Astrocyte (in vitro differentiated cells and primary cell): ENCODE measurements around the gene C1orf116. TPM values are rescaled to one million over a fixed set of nuclear protein-coding genes. Genes with fewer than 3 reads are reported as not detected.

Source experiments
- DNase-seq: peaks from one replicate; pipeline ENCODE4 v3.0.0-alpha.2; 2010; ENCODE audit warnings: low read depth
- FAIRE-seq: peaks from 2 replicates; lab custom pipeline; 2011; peaks lifted over from hg19 to GRCh38; lab: Jason Lieb, UNC
- H2AFZ ChIP-seq: 2 replicates; pipeline ENCODE4 v1.6.0; 2012; ENCODE audit warnings: low read depth, low read length, inconsistent platforms
- H3K27ac ChIP-seq: 2 replicates; pipeline ENCODE4 v1.5.1; 2011; ENCODE audit warnings: low read depth, low read length, inconsistent platforms
- H3K27me3 ChIP-seq: 2 replicates; pipeline ENCODE4 v1.6.0; 2011; ENCODE audit warnings: low read length, inconsistent platforms; ENCODE audit not compliant: insufficient read depth
- H3K36me3 ChIP-seq: 2 replicates; pipeline ENCODE4 v1.5.1; 2011; ENCODE audit warnings: low read length, inconsistent platforms; ENCODE audit not compliant: insufficient read depth
- H3K4me1 ChIP-seq: 2 replicates; pipeline ENCODE4 v1.5.1; 2011; ENCODE audit warnings: low read length, inconsistent platforms; ENCODE audit not compliant: insufficient read depth
- H3K4me2 ChIP-seq: 2 replicates; pipeline ENCODE4 v1.6.0; 2012; ENCODE audit warnings: low read length, inconsistent platforms
- H3K4me3 ChIP-seq: 2 replicates; pipeline ENCODE4 v1.5.1; 2011; ENCODE audit warnings: low read depth, mild to moderate bottlenecking, low read length, inconsistent platforms; ENCODE audit not compliant: insufficient read depth
- H3K79me2 ChIP-seq: 2 replicates; pipeline ENCODE4 v1.6.0; 2012; ENCODE audit warnings: mild to moderate bottlenecking, low read length, inconsistent platforms; ENCODE audit not compliant: insufficient read depth
- H3K9ac ChIP-seq: 2 replicates; pipeline ENCODE4 v1.6.0; 2012; ENCODE audit warnings: mild to moderate bottlenecking, low read length, inconsistent platforms
- H3K9me3 ChIP-seq: 2 replicates; pipeline ENCODE4 v1.5.1; 2012; ENCODE audit warnings: low read depth, mild to moderate bottlenecking, low read length, inconsistent platforms; ENCODE audit not compliant: insufficient read depth
- H4K20me1 ChIP-seq: 2 replicates; pipeline ENCODE4 v1.6.0; 2012; ENCODE audit warnings: low read length, inconsistent platforms; ENCODE audit not compliant: insufficient read depth
- H3K27ac Mint-ChIP-seq: one replicate; pipeline ENCODE4 v1.8.0; 2021; ENCODE audit warnings: mild to moderate bottlenecking, mixed read lengths; ENCODE audit not compliant: unreplicated experiment
- H3K27me3 Mint-ChIP-seq: one replicate; pipeline ENCODE4 v1.8.0; 2021; ENCODE audit warnings: low read depth, mixed read lengths; ENCODE audit not compliant: unreplicated experiment
- H3K36me3 Mint-ChIP-seq: one replicate; pipeline ENCODE4 v1.8.0; 2021; ENCODE audit warnings: low read depth, mixed read lengths; ENCODE audit not compliant: unreplicated experiment
- H3K4me1 Mint-ChIP-seq: one replicate; pipeline ENCODE4 v1.8.0; 2021; ENCODE audit warnings: low read depth, mixed read lengths; ENCODE audit not compliant: unreplicated experiment
- H3K4me3 Mint-ChIP-seq: one replicate; pipeline ENCODE4 v1.8.0; 2021; ENCODE audit warnings: mild to moderate bottlenecking, moderate library complexity, mixed read lengths; ENCODE audit not compliant: unreplicated experiment
- H3K9me3 Mint-ChIP-seq: one replicate; pipeline ENCODE4 v1.8.0; 2021; ENCODE audit warnings: mild to moderate bottlenecking, mixed read lengths; ENCODE audit not compliant: unreplicated experiment
- EZH2 ChIP-seq: IDR thresholded peaks from 2 replicates; pipeline ENCODE4 v1.6.1; 2012; ENCODE audit warnings: mild to moderate bottlenecking, low read length, inconsistent platforms; ENCODE audit not compliant: insufficient read depth
- total RNA-seq: library from RNA; stranded (reverse); gene quantifications from 2 replicates; pipeline ENCODE4 v1.2.1, GENCODE V29; 2021
- TF ChIP-seq, protein P1 (sequence below): IDR thresholded peaks from 2 replicates; pipeline ENCODE4 v1.5.1; 2011; ENCODE audit warnings: low read depth, mild to moderate bottlenecking, inconsistent platforms, low read length, moderate library complexity; ENCODE audit not compliant: insufficient read depth

The C1orf116 gene
- total RNA-seq, 1 donor from 2014 or later, result 0.86 TPM

DNA sequence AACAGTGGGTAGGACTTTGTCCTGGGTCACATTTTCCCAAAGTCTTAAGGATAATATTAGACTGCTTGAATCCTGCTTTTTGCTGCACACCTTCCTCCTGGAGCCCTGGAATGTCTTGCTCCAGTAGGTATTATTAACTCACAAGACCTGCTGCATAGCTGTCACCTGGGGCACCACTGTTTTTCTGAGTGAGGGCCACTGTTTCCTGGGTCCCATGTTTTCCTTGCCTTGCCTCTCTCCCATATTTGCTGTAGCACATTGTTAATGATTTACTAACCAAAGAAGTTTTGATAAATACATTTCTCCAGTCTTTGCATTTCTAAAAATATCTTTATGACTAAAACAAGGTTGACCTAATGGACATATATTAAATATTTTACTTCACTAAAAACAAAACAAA is 39.8 kb downstream of the C1orf116 start:
- H3K27ac ChIP-seq, result no peak overlapping the region
- Mint-ChIP-seq H3K36me3 (no peaks in the 10 kb centered on the region), H3K27ac (no peak overlapping the region), H3K4me1 (peaks cover 5% of the 10 kb centered on the region), H3K27me3 (peaks cover 10% of the 10 kb centered on the region), H3K9me3 (peaks cover 2% of the 10 kb centered on the region), H3K4me3 (no peak overlapping the region)
- TF ChIP-seq EZH2, result no peak
- TF ChIP-seq, protein P1, sequence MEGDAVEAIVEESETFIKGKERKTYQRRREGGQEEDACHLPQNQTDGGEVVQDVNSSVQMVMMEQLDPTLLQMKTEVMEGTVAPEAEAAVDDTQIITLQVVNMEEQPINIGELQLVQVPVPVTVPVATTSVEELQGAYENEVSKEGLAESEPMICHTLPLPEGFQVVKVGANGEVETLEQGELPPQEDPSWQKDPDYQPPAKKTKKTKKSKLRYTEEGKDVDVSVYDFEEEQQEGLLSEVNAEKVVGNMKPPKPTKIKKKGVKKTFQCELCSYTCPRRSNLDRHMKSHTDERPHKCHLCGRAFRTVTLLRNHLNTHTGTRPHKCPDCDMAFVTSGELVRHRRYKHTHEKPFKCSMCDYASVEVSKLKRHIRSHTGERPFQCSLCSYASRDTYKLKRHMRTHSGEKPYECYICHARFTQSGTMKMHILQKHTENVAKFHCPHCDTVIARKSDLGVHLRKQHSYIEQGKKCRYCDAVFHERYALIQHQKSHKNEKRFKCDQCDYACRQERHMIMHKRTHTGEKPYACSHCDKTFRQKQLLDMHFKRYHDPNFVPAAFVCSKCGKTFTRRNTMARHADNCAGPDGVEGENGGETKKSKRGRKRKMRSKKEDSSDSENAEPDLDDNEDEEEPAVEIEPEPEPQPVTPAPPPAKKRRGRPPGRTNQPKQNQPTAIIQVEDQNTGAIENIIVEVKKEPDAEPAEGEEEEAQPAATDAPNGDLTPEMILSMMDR, result no peak
- no peak overlapping the region for H2AFZ ChIP-seq
- H3K4me1 ChIP-seq, result no peaks in the 10 kb centered on the region
- no peak overlapping the region for H3K9ac ChIP-seq
- no peaks in the 10 kb centered on the region for H3K79me2 ChIP-seq
- no peaks in the 10 kb centered on the region for H3K9me3 ChIP-seq
- H4K20me1 ChIP-seq, result no peaks in the 10 kb centered on the region
- H3K27me3 ChIP-seq, result peaks cover 3% of the 10 kb centered on the region
- no peak for FAIRE-seq
- H3K4me3 ChIP-seq, result no peak overlapping the region
- no peaks in the 10 kb centered on the region for H3K36me3 ChIP-seq
- no peak overlapping the region for H3K4me2 ChIP-seq
- no peak for DNase-seq

- Histone ChIP-seq H3K9me3 (no peaks in the 10 kb centered on the region), H3K9ac (no peak overlapping the region), H4K20me1 (no peaks in the 10 kb centered on the region), H3K36me3 (no peaks in the 10 kb centered on the region), H3K27ac (no peak overlapping the region), H3K4me1 (no peaks in the 10 kb centered on the region), H3K4me3 (no peak overlapping the region), H2AFZ (no peak overlapping the region), H3K79me2 (no peaks in the 10 kb centered on the region), H3K27me3 (peaks cover 12% of the 10 kb centered on the region), H3K4me2 (no peak overlapping the region)
- Mint-ChIP-seq H3K9me3 (peaks cover 2% of the 10 kb centered on the region), H3K4me1 (peaks cover 2% of the 10 kb centered on the region), H3K36me3 (no peaks in the 10 kb centered on the region), H3K27ac (no peak overlapping the region), H3K27me3 (peaks cover 34% of the 10 kb centered on the region), H3K4me3 (no peak overlapping the region)
- FAIRE-seq (no peak), DNase-seq (no peak)
- TF ChIP-seq, protein P1, result no peak
- no peak for TF ChIP-seq EZH2
Measured at GRCh38 chr1:206987873-206988272, 44.7 kb downstream of the C1orf116 start.

GRCh38 chr1:206986885-206987284 is 45.7 kb downstream of the C1orf116 start:
- no peaks in the 10 kb centered on the region for H3K36me3 Mint-ChIP-seq
- no peak overlapping the region for H3K4me3 ChIP-seq
- H3K9ac ChIP-seq, result no peak overlapping the region
- H3K4me2 ChIP-seq, result no peak overlapping the region
- no peaks in the 10 kb centered on the region for H3K9me3 Mint-ChIP-seq
- H4K20me1 ChIP-seq, result no peaks in the 10 kb centered on the region
- no peak overlapping the region for H2AFZ ChIP-seq
- H3K27ac ChIP-seq, result no peak overlapping the region
- peaks cover 37% of the 10 kb centered on the region for H3K27me3 Mint-ChIP-seq
- no peaks in the 10 kb centered on the region for H3K36me3 ChIP-seq
- no peak overlapping the region for H3K4me3 Mint-ChIP-seq
- FAIRE-seq, result no peak
- H3K27me3 ChIP-seq, result peaks cover 16% of the 10 kb centered on the region
- no peaks in the 10 kb centered on the region for H3K4me1 ChIP-seq
- TF ChIP-seq EZH2, result no peak
- TF ChIP-seq, protein P1, result no peak
- no peaks in the 10 kb centered on the region for H3K79me2 ChIP-seq
- H3K27ac Mint-ChIP-seq, result no peak overlapping the region
- H3K4me1 Mint-ChIP-seq, result no peaks in the 10 kb centered on the region
- H3K9me3 ChIP-seq, result no peaks in the 10 kb centered on the region
- DNase-seq, result no peak
